Smooth muscle cell (in vitro differentiated cells): ENCODE measurements around the gene LAMA4. TPM values are rescaled to one million over a fixed set of nuclear protein-coding genes. Genes with fewer than 3 reads are reported as not detected.

Source experiments
- DNase-seq: peaks from one replicate; lab custom pipeline; 2025; ENCODE audit not compliant: unreplicated experiment; lab: John Stamatoyannopoulos, UW
- H2AFZ ChIP-seq: fragments of 200-600 bp; sonication (generic); 2 replicates; pipeline ENCODE4 v1.6.0; 2016; ENCODE audit warnings: antibody characterized with exemption, low read depth, mild to moderate bottlenecking
- H3F3A ChIP-seq: fragments of 200-600 bp; sonication (generic); 2 replicates; pipeline ENCODE4 v1.6.0; 2017; ENCODE audit warnings: antibody characterized with exemption, low read depth
- H3K27ac ChIP-seq: fragments of 200-600 bp; sonication (generic); 2 replicates; pipeline ENCODE4 v1.5.1; 2016; ENCODE audit warnings: low read depth, mild to moderate bottlenecking
- H3K27me3 ChIP-seq: fragments of 200-600 bp; sonication (generic); 2 replicates; pipeline ENCODE4 v1.6.1; 2016; ENCODE audit warnings: low read depth, mild to moderate bottlenecking
- H3K36me3 ChIP-seq: fragments of 200-600 bp; sonication (generic); 2 replicates; pipeline ENCODE4 v1.5.1; 2016; ENCODE audit warnings: low read depth
- H3K4me1 ChIP-seq: fragments of 200-600 bp; sonication (generic); 2 replicates; pipeline ENCODE4 v1.5.1; 2016; ENCODE audit warnings: low read depth
- H3K4me2 ChIP-seq: fragments of 200-600 bp; sonication (generic); 2 replicates; pipeline ENCODE4 v1.6.0; 2016; ENCODE audit warnings: mild to moderate bottlenecking
- H3K4me3 ChIP-seq: fragments of 200-600 bp; sonication (generic); 2 replicates; pipeline ENCODE4 v1.5.1; 2016; ENCODE audit warnings: mild to moderate bottlenecking
- H3K79me2 ChIP-seq: fragments of 200-600 bp; sonication (generic); 2 replicates; pipeline ENCODE4 v1.6.0; 2016; ENCODE audit warnings: low read depth, mild to moderate bottlenecking
- H3K9ac ChIP-seq: fragments of 200-600 bp; sonication (generic); 2 replicates; pipeline ENCODE4 v1.6.0; 2016; ENCODE audit warnings: low read depth
- H3K9me3 ChIP-seq: fragments of 200-600 bp; sonication (generic); replicated peaks from 2 replicates; pipeline ENCODE4 v1.5.1; 2016; ENCODE audit warnings: low read depth
- H4K20me1 ChIP-seq: fragments of 200-600 bp; sonication (generic); 2 replicates; pipeline ENCODE4 v1.6.0; 2016; ENCODE audit warnings: low read depth
- CTCF ChIP-seq: fragments of 200-600 bp; sonication (generic); IDR thresholded peaks from 2 replicates; pipeline ENCODE4 v1.5.1; 2017; ENCODE audit warnings: borderline replicate concordance, mild to moderate bottlenecking, antibody characterized with exemption; ENCODE audit not compliant: insufficient read depth, poor library complexity, severe bottlenecking
- WGBS: methylation state at CpG from one replicate; pipeline ENCODE4 v1.1.7; 2016; ENCODE audit warnings: low lambda C conversion rate; 5-methylcytosine and 5-hydroxymethylcytosine counted together
- polyA plus RNA-seq: library from polyadenylated mRNA; unstranded; fragments of >200 nt; fragmentation: Nextera tagmentation; extraction: Ambion mirVana; gene quantifications from 2 replicates; pipeline ENCODE4 v1.2.1, GENCODE V29; 2016
- total RNA-seq: library from RNA; depleted of rRNA; stranded (reverse); fragments of >200 nt; gene quantifications from 2 replicates; pipeline ENCODE4 v1.2.3, GENCODE V29; 2014

Gene LAMA4
- total and polyA plus RNA-seq, 2 experiments from 2014 or later: 9.1 to 29.4 TPM

GRCh38 chr6:112283621-112284020 is 29.3 kb upstream of the LAMA4 start:
- TF ChIP-seq CTCF: no peak
- H3K9ac ChIP-seq: no peak overlapping the region
- WGBS: 85% methylated on average over 4 of the region's 4 CpGs
- H4K20me1 ChIP-seq: no peaks in the 10 kb centered on the region
- H3K27ac ChIP-seq: no peak overlapping the region
- peaks cover 14% of the 10 kb centered on the region for H3F3A ChIP-seq
- H3K27me3 ChIP-seq: no peaks in the 10 kb centered on the region
- H3K79me2 ChIP-seq: no peaks in the 10 kb centered on the region
- peaks cover 14% of the 10 kb centered on the region for H3K4me1 ChIP-seq
- H3K9me3 ChIP-seq: no peaks in the 10 kb centered on the region
- H2AFZ ChIP-seq: no peak overlapping the region
- H3K4me3 ChIP-seq: no peak overlapping the region
- H3K4me2 ChIP-seq: no peak overlapping the region
- no peaks in the 10 kb centered on the region for H3K36me3 ChIP-seq
- no peak for DNase-seq

- peaks cover 11% of the 10 kb centered on the region for H3K4me1 ChIP-seq
Observed at GRCh38 chr6:112281821-112282615, 27.7 kb upstream of the LAMA4 start.

GRCh38 chr6:112279031-112279935 is 24.9 kb upstream of the LAMA4 start:
- H2AFZ ChIP-seq: peak overlapping the region; percentile 75
- no peak for TF ChIP-seq CTCF
- peaks cover 7% of the 10 kb centered on the region for H3K27me3 ChIP-seq
- DNase-seq: no peak
- H3K9me3 ChIP-seq: no peaks in the 10 kb centered on the region
- H3K79me2 ChIP-seq: no peaks in the 10 kb centered on the region
- H3K4me1 ChIP-seq: peaks cover 11% of the 10 kb centered on the region
- H3K9ac ChIP-seq: no peak overlapping the region
- H3K4me3 ChIP-seq: no peak overlapping the region
- H3K27ac ChIP-seq: no peak overlapping the region
- peak overlapping the region; percentile 36 for H3K4me2 ChIP-seq
- 74% methylated on average over 5 of the region's 5 CpGs for WGBS
- peaks cover 6% of the 10 kb centered on the region for H3F3A ChIP-seq
- no peaks in the 10 kb centered on the region for H3K36me3 ChIP-seq
- H4K20me1 ChIP-seq: no peaks in the 10 kb centered on the region

More at GRCh38 chr6:112281821-112282615, 27.7 kb upstream of the LAMA4 start:
- peak; percentile 30 for TF ChIP-seq CTCF
- Histone ChIP-seq H3K27me3 (no peaks in the 10 kb centered on the region), H2AFZ (peak overlapping the region; percentile 61), H3K9ac (no peak overlapping the region), H3F3A (peaks cover 11% of the 10 kb centered on the region), H3K4me3 (no peak overlapping the region), H3K36me3 (no peaks in the 10 kb centered on the region), H3K4me2 (peak overlapping the region; percentile 63), H3K9me3 (no peaks in the 10 kb centered on the region), H3K27ac (peak overlapping the region; percentile 5), H4K20me1 (no peaks in the 10 kb centered on the region), H3K79me2 (no peaks in the 10 kb centered on the region)
- 6% methylated on average over 4 of the region's 4 CpGs for WGBS
- DNase-seq: no peak
